ENCODE results near the gene NDUFAF8. TPM values are rescaled to one million over a fixed set of nuclear protein-coding genes. Genes with fewer than 3 reads are reported as not detected.

NDUFAF8 gene
- total RNA-seq, 1 donor from 2014 or later, result 61.5 TPM

DNA sequence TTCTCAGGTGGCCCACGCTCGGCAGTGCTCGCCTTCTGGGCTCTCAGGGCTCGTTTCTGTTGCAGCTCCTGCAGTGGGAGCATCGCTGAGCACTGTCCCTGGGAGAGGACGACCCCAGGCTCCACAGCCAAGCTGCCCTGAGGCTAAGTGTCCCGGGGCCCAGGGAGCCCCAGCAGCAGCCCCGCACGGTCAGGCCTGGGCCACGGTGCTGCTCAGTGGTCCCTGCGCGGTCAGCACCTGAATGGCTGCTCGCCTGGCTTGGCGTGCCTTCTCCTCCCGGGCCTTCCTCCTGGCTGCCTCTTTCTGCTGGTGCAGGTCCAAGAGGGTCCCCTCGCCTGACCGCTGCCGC, 39.7 kb upstream of the NDUFAF8 start:
- peaks cover 18% of the 10 kb centered on the region for H3K36me3 ChIP-seq
- no peak for DNase-seq
- H3K27me3 ChIP-seq (ENCODE audit: low read depth), result no peaks in the 10 kb centered on the region
- TF ChIP-seq, protein P1, sequence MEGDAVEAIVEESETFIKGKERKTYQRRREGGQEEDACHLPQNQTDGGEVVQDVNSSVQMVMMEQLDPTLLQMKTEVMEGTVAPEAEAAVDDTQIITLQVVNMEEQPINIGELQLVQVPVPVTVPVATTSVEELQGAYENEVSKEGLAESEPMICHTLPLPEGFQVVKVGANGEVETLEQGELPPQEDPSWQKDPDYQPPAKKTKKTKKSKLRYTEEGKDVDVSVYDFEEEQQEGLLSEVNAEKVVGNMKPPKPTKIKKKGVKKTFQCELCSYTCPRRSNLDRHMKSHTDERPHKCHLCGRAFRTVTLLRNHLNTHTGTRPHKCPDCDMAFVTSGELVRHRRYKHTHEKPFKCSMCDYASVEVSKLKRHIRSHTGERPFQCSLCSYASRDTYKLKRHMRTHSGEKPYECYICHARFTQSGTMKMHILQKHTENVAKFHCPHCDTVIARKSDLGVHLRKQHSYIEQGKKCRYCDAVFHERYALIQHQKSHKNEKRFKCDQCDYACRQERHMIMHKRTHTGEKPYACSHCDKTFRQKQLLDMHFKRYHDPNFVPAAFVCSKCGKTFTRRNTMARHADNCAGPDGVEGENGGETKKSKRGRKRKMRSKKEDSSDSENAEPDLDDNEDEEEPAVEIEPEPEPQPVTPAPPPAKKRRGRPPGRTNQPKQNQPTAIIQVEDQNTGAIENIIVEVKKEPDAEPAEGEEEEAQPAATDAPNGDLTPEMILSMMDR (IDR thresholded peaks at IDR 0.05; ENCODE audit: borderline replicate concordance), result no peak
- H3K27ac ChIP-seq (replicated peaks), result no peak overlapping the region
- no peak overlapping the region for H3K4me3 ChIP-seq
- intact Hi-C loops (cut with micrococcal nuclease), result no loop called here
- H3K4me1 ChIP-seq, result peaks cover 44% of the 10 kb centered on the region
- no peaks in the 10 kb centered on the region for H3K9me3 ChIP-seq (replicated peaks)

DNA sequence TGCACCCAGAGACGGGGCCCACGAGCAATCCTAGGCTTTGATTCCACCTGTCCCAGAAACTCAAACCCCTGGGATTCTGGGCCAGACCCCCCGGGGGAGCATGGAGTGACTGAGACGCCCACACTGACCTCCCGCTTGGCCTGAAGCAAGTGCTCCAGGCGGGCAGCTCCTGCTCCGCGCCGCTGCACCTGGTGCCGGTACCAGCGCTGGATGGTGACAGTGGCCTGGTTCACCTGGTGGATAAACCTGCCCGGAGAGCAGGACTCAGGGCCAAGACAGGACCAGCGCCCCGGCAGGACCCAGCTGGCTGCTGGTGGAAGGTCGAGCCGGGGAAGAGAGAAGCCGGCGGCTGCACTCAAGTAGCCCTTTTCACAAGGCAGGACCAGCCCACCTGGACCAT, 38.9 kb upstream of the NDUFAF8 start:
- intact Hi-C loops (cut with micrococcal nuclease), result no loop called here
- Histone ChIP-seq H3K27ac (replicated peaks) (no peak overlapping the region), H3K9me3 (replicated peaks) (no peaks in the 10 kb centered on the region), H3K27me3 (ENCODE audit: low read depth) (no peaks in the 10 kb centered on the region), H3K36me3 (peaks cover 18% of the 10 kb centered on the region), H3K4me3 (no peak overlapping the region), H3K4me1 (peaks cover 37% of the 10 kb centered on the region)
- no peak for DNase-seq
- TF ChIP-seq, protein P1 (IDR thresholded peaks at IDR 0.05; ENCODE audit: borderline replicate concordance), result no peak

DNA sequence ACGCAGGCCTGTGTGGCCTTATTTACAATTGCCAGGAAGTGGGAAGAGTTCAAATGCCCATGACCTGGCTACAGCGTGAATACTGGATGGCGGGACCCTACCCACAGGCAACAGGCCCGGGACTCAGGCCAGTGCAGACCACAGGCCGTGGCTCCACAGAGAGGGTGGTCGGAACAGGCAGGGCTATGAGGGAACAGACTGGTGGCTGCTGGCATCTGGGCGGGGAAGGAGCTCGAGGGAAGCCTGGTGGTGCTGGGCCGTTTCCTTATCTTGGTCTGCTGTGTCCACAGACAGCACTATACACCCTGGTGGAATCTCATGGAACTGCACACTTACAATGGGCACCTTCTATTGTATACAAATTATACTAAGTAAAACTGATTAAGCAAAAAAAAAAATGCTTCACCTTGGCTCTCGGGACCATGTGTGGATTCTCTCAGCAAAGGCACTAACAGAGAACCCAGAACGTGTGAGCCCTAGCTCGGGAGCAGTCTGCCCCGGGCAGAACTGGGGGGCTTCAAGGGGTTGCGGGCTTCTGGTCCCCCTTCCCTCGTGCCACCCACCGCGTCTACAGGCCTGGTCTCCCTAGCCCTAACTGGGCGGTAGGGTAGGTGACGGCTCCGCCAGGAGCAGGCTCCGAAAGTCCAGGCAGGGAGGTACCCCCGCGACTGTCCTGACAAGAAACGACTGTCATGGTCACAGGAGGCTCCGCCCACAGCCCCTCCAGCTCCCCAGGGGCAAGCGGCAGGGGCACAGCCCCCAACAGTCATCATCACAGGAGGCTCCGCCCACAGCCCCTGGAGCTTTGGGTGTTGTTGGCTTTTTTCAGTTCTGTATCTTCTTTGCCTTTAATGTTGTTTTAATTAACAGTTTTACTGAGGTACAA, 38.2 kb upstream of the NDUFAF8 start:
- Histone ChIP-seq H3K27ac (replicated peaks) (no peak overlapping the region), H3K9me3 (replicated peaks) (no peaks in the 10 kb centered on the region), H3K4me1 (peaks cover 29% of the 10 kb centered on the region), H3K36me3 (peaks cover 18% of the 10 kb centered on the region), H3K4me3 (no peak overlapping the region), H3K27me3 (ENCODE audit: low read depth) (no peaks in the 10 kb centered on the region)
- DNase-seq, result no peak
- TF ChIP-seq, protein P1 (IDR thresholded peaks at IDR 0.05; ENCODE audit: borderline replicate concordance), result peak; percentile 75
- intact Hi-C loops (cut with micrococcal nuclease), result no loop called here

DNA sequence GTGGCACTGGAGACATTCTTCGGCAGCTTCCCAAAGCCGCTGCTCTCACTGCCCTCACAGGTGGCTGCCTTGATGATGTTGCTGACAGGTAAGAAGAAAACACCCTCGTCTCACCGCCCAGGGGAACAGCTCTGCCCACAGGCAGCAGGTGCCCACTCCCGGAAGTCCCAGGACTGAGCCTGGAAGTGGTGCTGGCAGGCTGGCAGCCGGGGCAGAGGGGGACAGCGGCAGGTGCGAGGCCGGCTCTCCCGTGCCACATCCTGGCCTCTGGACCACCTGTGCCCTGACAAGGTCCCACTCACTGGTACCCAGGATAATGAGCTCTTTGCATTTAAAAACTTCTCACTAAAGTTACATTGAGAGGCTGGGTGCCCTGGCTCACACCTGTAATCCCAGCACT, 36.8 kb upstream of the NDUFAF8 start:
- peaks cover 24% of the 10 kb centered on the region for H3K36me3 ChIP-seq
- no peaks in the 10 kb centered on the region for H3K27me3 ChIP-seq (ENCODE audit: low read depth)
- DNase-seq, result no peak
- TF ChIP-seq, protein P1 (IDR thresholded peaks at IDR 0.05; ENCODE audit: borderline replicate concordance), result no peak
- no peak overlapping the region for H3K4me3 ChIP-seq
- H3K4me1 ChIP-seq, result peaks cover 18% of the 10 kb centered on the region
- no peak overlapping the region for H3K27ac ChIP-seq (replicated peaks)
- intact Hi-C loops (cut with micrococcal nuclease), result no loop called here
- H3K9me3 ChIP-seq (replicated peaks), result no peaks in the 10 kb centered on the region

DNA sequence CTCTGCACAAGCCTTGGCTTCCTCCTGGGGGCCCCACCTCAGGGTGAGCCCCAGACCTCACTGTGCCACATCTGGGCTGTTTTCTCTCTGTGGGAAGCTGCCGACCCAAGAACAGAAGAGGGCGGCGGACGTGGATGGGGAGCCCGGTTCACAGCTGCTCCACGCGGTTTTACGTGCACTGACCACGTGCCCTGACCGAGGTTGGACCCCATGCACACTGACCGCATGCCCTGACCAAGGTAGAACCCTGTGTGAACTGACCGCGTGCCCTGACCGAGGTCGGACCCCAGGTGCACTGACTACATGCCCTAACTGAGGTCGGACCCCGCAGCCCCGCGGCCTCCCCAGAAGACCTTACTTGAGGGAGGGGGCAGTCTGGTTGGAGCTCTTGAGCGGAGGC, 36.0 kb upstream of the NDUFAF8 start:
- intact Hi-C loops (cut with micrococcal nuclease), result no loop called here
- Histone ChIP-seq H3K27me3 (ENCODE audit: low read depth) (no peaks in the 10 kb centered on the region), H3K4me1 (peaks cover 10% of the 10 kb centered on the region), H3K4me3 (no peak overlapping the region), H3K36me3 (peaks cover 19% of the 10 kb centered on the region), H3K27ac (replicated peaks) (no peak overlapping the region), H3K9me3 (replicated peaks) (no peaks in the 10 kb centered on the region)
- TF ChIP-seq, protein P1 (IDR thresholded peaks at IDR 0.05; ENCODE audit: borderline replicate concordance), result no peak
- DNase-seq, result no peak

Measured in left ventricle myocardium inferior (tissue), 1 donor.